Right cardiac atrium (tissue), 5 donors: Measurements from ENCODE around the gene PLEKHM3. TPM values are rescaled to one million over a fixed set of nuclear protein-coding genes. Genes with fewer than 3 reads are reported as not detected.

ENCODE experiments used
- ATAC-seq, 2 donors: fragments of 200-7000 bp; cut with Tn5 transposase; one replicate each; pipeline versions ENCODE4 v1.8.0 to v1.9.1; 2020; ENCODE audit warnings: moderate library complexity in 2 of 2, mild to moderate bottlenecking in 1 of 2
- DNase-seq, 3 donors: peaks; one replicate each; pipeline ENCODE4 v3.0.0-alpha.2; 2020
- H3K27ac ChIP-seq: one replicate; pipeline ENCODE4 v1.5.1; 2013; ENCODE audit warnings: mild to moderate bottlenecking, low read length, control low read depth, moderate library complexity
- H3K27me3 ChIP-seq: one replicate; pipeline ENCODE4 v1.6.1; 2013; ENCODE audit not compliant: control insufficient read depth, insufficient read depth
- H3K4me1 ChIP-seq: one replicate; pipeline ENCODE4 v1.6.1; 2013; ENCODE audit warnings: low read length; ENCODE audit not compliant: control insufficient read depth, insufficient read depth
- H3K4me3 ChIP-seq: one replicate; pipeline ENCODE4 v1.5.1; 2013; ENCODE audit warnings: low read length, control low read depth
- H3K9me3 ChIP-seq: one replicate; pipeline ENCODE4 v1.6.1; 2013; ENCODE audit warnings: low read length; ENCODE audit not compliant: control insufficient read depth
- WGBS: extraction: QIAGEN DNeasy Blood & Tissue Kit; methylation state at CpG from one replicate; pipeline ENCODE4 v1.1.7; 2013; 5-methylcytosine and 5-hydroxymethylcytosine counted together
- intact Hi-C, 4 donors: fragments of 100-400 bp; cut with DNase I; formaldehyde crosslinking; loops; one replicate each; pipeline versions ENCODE4 v1.11.0 to v1.14.0; 2022 to 2023
- polyA plus RNA-seq: library from polyadenylated mRNA; stranded (reverse); fragments of 200-250 nt; gene quantifications from one replicate; pipeline ENCODE4 v1.2.3, GENCODE V29; 2013
- total RNA-seq, 4 donors: library from RNA; stranded (reverse); fragmentation: NEBNext Ultra II Directional; extraction: Animal tissue kit (Norgen Biotek cat#: 25700); gene quantifications; one replicate each; pipeline ENCODE4 v1.2.1, GENCODE V29; 2021
- donor health status: healthy with polysubstance abuse.
- donor health status: DM: no; HTN: yes; CAD: no.
- donor health status: DM: no; HTN: no; CAD: no.
- donor health status: DM: no; HTN: yes; CAD: no; lungs with severe emphysema.
- donor health status: DM: yes; HTN: yes; CAD: no.

PLEKHM3 gene
- total and polyA plus RNA-seq, 5 donors: 6.8 to 14.7 (median 12.9) TPM

DNA sequence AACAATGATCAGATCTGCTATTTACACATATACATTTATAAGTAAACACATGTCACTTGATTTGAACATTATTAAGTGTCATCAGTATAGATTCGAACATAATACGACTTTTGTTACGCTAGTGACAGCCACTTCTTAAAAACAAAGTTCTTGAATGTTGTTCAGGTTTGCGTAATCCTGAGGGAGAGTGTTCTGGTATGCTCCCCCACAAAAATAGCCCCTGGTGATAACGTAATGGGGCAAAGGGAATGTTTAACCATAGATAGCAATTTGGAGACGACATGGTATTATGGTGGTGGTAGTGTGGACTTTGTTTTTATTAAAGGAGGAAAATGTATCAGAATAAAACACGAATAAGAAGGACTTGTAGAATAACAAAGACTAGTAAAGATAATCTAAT lies 90.6 kb downstream of the PLEKHM3 start:
- Histone ChIP-seq H3K27ac (no peak overlapping the region), H3K4me3 (no peak overlapping the region), H3K4me1 (peaks cover 3% of the 10 kb centered on the region), H3K27me3 (no peaks in the 10 kb centered on the region), H3K9me3 (no peaks in the 10 kb centered on the region)
- WGBS: 67% methylated on average over 7 of the region's 7 CpGs
- ATAC-seq: peak in 1 of 2 donors; percentile 55
- intact Hi-C loops: no loop called here
- DNase-seq: no peak

DNA sequence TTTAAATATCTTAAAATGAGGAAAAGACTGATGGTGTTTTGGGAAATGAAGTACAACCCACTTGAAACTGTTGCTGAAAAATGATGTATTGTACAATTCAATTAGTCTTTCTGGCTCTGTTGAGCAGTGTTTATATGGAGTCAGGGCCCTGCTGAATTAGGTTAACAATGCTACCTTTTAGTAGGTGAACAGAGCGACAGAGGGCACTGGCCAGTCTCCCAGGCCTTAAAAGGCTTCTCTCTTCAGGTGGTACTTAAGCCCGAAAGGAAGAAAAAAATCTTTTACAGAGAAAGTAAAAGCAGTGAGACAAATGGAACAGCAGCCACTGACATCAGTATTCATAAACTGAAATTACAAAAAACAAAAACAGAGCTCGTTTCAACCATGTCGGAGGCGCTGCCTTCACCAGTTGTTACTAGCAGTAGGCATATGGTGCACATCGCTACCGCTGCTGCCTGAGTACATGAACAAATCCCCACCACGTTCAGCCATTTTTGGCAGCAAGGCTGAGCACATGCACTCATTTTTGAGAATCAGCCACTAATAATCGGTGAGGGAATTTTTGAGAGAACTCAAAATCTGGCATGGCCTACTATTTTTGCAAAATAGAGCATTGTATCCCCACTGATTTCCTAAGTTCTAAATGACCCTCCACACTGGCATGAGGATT lies 91.8 kb downstream of the PLEKHM3 start:
- 86% methylated on average over 9 of the region's 9 CpGs for WGBS
- intact Hi-C loops: no loop called here
- peak in 1 of 3 donors; percentile 64 for DNase-seq
- Histone ChIP-seq H3K27me3 (no peaks in the 10 kb centered on the region), H3K4me3 (no peak overlapping the region), H3K9me3 (no peaks in the 10 kb centered on the region), H3K27ac (no peak overlapping the region), H3K4me1 (peaks cover 1% of the 10 kb centered on the region)
- peak in 1 of 2 donors; percentile 25 for ATAC-seq

DNA sequence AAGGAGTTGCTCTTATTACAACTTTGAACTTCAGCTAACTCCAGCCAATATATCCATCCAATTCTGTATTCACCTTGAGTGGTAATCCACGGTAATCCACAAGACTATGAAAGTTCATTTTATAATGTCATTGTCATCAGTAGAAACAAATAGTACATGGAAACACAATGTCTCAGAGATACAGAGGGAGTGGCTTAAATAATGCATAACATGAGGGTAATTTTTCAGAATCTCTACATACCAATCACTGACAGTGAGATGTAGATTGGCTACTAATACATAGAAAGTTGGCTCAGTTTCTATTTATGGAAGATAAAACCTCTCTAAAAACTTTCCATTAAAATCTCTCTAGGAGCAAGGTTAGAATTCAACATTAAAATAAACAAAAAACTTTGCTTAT lies 93.2 kb downstream of the PLEKHM3 start:
- Histone ChIP-seq H3K27me3 (no peaks in the 10 kb centered on the region), H3K9me3 (no peaks in the 10 kb centered on the region), H3K4me3 (no peak overlapping the region), H3K27ac (no peak overlapping the region), H3K4me1 (peaks cover 1% of the 10 kb centered on the region)
- intact Hi-C loops: no loop called here
- DNase-seq (no peak), ATAC-seq (no peak)
- 91% methylated on average over 1 of the region's 1 CpG for WGBS

DNA sequence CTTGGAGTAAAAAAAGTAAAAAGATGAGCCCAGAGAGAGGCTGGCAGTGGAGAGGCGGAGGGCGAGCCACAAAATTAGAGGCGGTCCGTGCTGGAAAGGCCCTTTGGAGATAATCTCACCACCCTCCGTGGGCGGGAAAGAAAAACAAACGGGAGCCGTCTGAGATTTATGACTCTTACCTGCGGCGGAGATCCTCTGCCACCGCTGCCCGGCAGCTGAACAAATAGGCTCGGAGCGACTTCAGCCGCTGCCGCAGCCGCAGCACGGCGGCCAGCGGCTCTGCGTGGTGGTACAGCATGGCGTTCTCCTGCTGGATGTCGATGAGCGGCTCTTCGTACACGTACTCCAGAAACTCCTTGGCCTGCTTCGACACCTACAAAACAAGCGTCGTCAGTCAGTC lies 94.6 kb downstream of the PLEKHM3 start:
- WGBS: 85% methylated on average over 29 of the region's 29 CpGs
- peaks cover 1% of the 10 kb centered on the region for H3K4me1 ChIP-seq
- no peaks in the 10 kb centered on the region for H3K9me3 ChIP-seq
- no peaks in the 10 kb centered on the region for H3K27me3 ChIP-seq
- no peak for DNase-seq
- ATAC-seq: no peak
- intact Hi-C loops: no loop called here
- no peak overlapping the region for H3K4me3 ChIP-seq
- H3K27ac ChIP-seq: no peak overlapping the region

DNA sequence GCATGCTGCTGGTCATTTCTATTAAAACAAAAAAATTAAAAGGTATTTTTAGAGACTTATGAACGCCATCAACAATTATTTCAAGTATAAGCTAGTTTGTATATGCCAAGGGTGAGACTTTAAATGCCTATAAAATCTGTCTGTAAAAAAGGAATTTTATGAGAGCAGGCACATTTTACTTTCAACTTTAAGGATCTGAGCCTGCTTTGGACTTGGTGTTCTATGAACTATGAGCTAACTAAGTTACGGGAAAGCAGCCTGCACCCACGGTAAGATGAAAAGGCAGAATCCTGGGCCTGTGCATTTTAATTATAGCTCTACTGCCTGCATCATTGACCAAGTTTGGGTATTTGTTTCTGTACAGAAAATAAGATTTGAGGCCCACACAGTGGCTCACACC lies 95.4 kb downstream of the PLEKHM3 start:
- 97% methylated on average over 3 of the region's 3 CpGs for WGBS

DNA sequence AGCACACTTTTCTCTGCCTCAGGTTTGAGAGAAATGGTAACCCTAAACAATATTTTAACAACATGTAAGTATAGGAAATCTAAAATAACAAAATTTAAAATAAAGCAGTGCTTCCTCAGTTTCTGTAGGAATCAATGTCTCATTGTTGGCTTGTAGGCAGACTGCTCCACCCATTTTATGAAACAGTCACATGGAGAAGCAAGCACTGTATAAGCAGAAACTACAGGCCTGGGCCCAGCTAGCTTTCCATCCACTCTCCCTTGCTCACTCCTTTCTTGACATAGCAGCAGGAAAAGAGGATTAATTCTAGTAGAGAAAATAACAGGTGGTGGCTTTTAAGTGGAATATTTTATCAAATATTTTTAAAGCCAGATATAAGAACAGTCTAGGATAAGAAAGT lies 97.2 kb downstream of the PLEKHM3 start:
- ATAC-seq: peak in 1 of 2 donors; percentile 47
- Histone ChIP-seq H3K27me3 (no peaks in the 10 kb centered on the region), H3K27ac (no peak overlapping the region), H3K4me3 (no peak overlapping the region), H3K4me1 (peaks cover 3% of the 10 kb centered on the region), H3K9me3 (no peaks in the 10 kb centered on the region)
- intact Hi-C loops: no loop called here
- DNase-seq: no peak

More for the DNA sequence above, 95.4 kb downstream of the PLEKHM3 start:
- Histone ChIP-seq H3K9me3 (no peaks in the 10 kb centered on the region), H3K27ac (no peak overlapping the region), H3K4me1 (peaks cover 3% of the 10 kb centered on the region), H3K4me3 (no peak overlapping the region), H3K27me3 (no peaks in the 10 kb centered on the region)
- ATAC-seq (no peak), DNase-seq (no peak)
- intact Hi-C loops: no loop called here

DNA sequence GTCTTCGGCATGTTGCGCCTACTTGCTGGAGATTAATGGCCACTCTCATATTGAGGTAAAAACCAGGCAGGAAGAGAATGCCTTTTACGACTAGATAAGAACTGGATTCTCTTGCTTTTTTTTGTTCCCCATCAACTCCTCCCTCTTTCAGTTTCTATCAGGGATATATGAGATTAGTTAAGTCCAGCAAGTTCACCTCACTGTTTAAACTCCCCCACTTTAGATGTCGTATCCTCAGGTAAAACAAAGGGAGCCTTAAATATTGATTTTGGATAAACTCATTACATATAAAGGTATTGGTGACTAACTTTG lies 98.4 kb downstream of the PLEKHM3 start:
- Histone ChIP-seq H3K9me3 (no peaks in the 10 kb centered on the region), H3K4me1 (peaks cover 2% of the 10 kb centered on the region), H3K27ac (no peak overlapping the region), H3K27me3 (no peaks in the 10 kb centered on the region), H3K4me3 (no peak overlapping the region)
- ATAC-seq (no peak), DNase-seq (no peak)
- intact Hi-C loops: no loop called here
- 85% methylated on average over 4 of the region's 4 CpGs for WGBS

DNA sequence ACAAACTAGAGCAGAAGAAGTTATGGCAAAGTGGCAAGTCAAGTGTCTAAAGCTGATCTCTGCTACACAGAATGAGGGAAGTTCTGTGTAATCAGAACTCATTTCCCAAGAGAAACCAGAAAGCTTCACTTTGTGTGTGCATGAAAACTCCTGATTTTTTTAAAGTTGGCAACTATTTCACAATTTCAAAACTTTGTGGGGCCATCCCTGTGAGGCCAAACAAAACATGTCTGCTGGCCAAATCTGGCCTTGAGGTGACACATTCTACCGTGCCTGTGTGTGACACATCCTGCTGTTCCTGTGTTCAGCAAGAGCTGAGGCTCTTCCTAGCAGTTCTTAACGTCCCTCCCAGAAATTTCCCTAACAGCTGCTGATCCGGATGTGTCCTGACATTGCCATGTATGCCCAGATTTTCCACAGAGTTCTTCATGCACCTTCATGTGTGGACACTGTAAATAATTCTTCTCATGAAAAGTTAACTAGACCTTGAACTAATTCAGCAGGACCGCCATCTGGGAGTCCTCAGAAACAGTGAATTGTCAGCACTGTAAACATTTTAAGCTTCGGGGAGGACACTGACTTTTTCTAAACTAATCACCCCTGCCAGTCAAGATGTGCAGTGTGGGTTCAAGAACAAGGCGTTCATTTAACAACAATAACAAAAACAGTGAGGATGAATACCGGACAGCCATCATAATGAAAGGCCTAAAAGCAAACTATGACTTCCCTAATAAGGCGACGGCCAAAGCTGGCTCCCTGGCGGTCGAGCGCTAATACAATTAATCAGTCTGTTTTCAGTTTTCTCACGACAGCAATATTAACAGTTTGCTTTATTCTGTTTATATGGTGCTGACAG lies 99.0 kb downstream of the PLEKHM3 start:
- DNase-seq (peak; percentile 62 to 69 (median 69)), ATAC-seq (peak; percentile 90 to 95)
- Histone ChIP-seq H3K27me3 (no peaks in the 10 kb centered on the region), H3K4me3 (no peak overlapping the region), H3K4me1 (peaks cover 2% of the 10 kb centered on the region), H3K27ac (no peak overlapping the region), H3K9me3 (no peaks in the 10 kb centered on the region)
- WGBS: 59% methylated on average over 13 of the region's 13 CpGs
- intact Hi-C loops: no loop called here

DNA sequence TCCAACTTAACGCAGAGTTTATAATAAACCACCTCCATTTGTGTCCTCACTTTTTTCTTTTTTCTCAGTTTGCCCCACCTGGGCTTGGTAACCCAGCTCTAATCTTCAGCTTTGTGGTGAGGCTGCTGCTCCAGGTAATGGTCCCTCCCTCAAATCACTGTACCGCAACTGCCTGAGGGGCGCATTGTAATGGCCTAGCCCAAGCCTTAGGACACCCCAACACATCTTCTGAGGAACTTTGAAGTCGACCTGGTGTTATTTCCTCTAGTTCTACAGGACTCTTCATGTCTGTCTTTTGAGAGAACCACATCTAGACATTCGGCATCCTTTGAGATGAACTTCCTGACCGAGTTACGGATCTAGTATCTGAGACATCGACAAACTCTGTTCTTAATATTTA lies 99.7 kb downstream of the PLEKHM3 start:
- Histone ChIP-seq H3K4me1 (peaks cover 2% of the 10 kb centered on the region), H3K27ac (no peak overlapping the region), H3K9me3 (no peaks in the 10 kb centered on the region), H3K27me3 (no peaks in the 10 kb centered on the region), H3K4me3 (no peak overlapping the region)
- ATAC-seq (no peak), DNase-seq (no peak)
- intact Hi-C loops: no loop called here
- WGBS: 94% methylated on average over 8 of the region's 8 CpGs

DNA sequence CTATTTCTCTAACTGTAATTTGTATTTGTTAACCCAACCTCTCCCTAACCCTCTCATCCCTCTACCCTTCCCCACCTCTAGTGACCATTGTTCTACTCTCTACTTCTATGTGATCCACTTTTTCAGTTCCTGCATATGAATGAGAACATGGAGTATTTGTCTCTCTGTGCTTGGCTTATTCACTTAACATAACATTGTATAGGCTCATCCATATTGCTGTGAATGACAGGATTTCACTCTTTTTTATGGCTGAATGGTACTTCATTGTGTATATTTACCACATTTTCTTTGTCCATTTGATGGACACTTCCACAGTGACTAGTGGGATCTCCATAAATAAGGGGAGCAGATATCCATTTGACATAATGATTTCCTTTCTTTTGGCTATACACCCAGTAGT lies 103.7 kb downstream of the PLEKHM3 start:
- Histone ChIP-seq H3K27ac (no peak overlapping the region), H3K4me3 (no peak overlapping the region), H3K9me3 (no peaks in the 10 kb centered on the region), H3K4me1 (peaks cover 2% of the 10 kb centered on the region), H3K27me3 (no peaks in the 10 kb centered on the region)
- DNase-seq (no peak), ATAC-seq (no peak)
- intact Hi-C loops: no loop called here

DNA sequence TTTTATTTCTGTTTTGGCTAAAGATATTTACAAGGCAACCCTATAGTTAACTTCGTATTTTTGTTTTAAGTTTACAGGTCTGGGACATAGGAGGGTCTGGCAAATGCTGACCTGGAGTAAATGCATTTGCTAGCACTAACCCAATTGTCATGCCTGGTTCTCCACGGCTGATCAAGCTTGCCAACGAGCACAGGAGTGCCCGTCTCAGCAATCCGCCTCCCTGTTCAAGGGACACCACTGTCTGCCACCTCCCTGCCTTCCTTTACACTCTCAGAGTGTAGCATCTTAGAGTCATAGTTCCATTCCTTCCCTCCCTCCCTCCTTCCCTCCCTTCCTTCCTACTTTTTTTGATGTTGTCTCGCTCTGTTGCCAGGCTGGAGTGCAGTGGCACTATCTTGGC lies 104.6 kb downstream of the PLEKHM3 start:
- Histone ChIP-seq H3K27ac (no peak overlapping the region), H3K4me1 (peaks cover 2% of the 10 kb centered on the region), H3K9me3 (no peaks in the 10 kb centered on the region), H3K27me3 (no peaks in the 10 kb centered on the region), H3K4me3 (no peak overlapping the region)
- intact Hi-C loops: no loop called here
- WGBS: 79% methylated on average over 6 of the region's 6 CpGs
- no peak for DNase-seq
- no peak for ATAC-seq
